Caco-2 (cell line): ENCODE measurements around the gene CHORDC1. TPM values are rescaled to one million over a fixed set of nuclear protein-coding genes. Genes with fewer than 3 reads are reported as not detected.
A peak's percentile ranks its signal among the peaks of the same experiment; 100 is the strongest.

Source experiments
- BruUV-seq: library from RNA; stranded (reverse); fragments of 400-500 nt; replicated peaks from 2 replicates; lab custom pipeline; 2021; lab: Mats Ljungman, UMichigan
- CTCF ChIA-PET: fragments of 300-600 bp; sonication (Branson Sonifier 250); formaldehyde crosslinking; loops from one replicate; lab custom pipeline; 2022; ENCODE audit warnings: antibody characterized with exemption; lab: Charles Lee
- POLR2A ChIA-PET: fragments of 300-600 bp; sonication (Branson Sonifier 250); formaldehyde crosslinking; loops from one replicate; lab custom pipeline; 2022; ENCODE audit warnings: antibody characterized with exemption; lab: Charles Lee
- DNase-seq, 2 experiments: peaks; one replicate each; pipeline versions ENCODE4 v3.0.0 to v3.0.0-alpha.2; 2020 to 2022
- H3K27me3 ChIP-seq: replicated peaks from 2 replicates; pipeline ENCODE4 v1.6.0; 2011; ENCODE audit warnings: low read length; ENCODE audit not compliant: control insufficient read depth, insufficient read depth
- H3K36me3 ChIP-seq: 2 replicates; pipeline ENCODE4 v1.5.1; 2011; ENCODE audit warnings: low read length; ENCODE audit not compliant: control insufficient read depth, insufficient read depth
- H3K4me1 ChIP-seq: fragments of 250-450 bp; sonication (Bioruptor Pico); 2 replicates; pipeline ENCODE4 v1.5.1; 2020; ENCODE audit warnings: mild to moderate bottlenecking
- H3K4me3 ChIP-seq: 2 replicates; pipeline ENCODE4 v1.5.1; 2011; ENCODE audit warnings: low read depth, mild to moderate bottlenecking, control low read depth, low read length
- H3K9me3 ChIP-seq: fragments of 250-450 bp; sonication (Bioruptor Pico); 2 replicates; pipeline ENCODE4 v1.5.1; 2020; ENCODE audit warnings: mild to moderate bottlenecking, moderate library complexity
- H3K27ac Mint-ChIP-seq: one replicate; pipeline ENCODE4 v1.8.0; 2022; ENCODE audit warnings: mixed read lengths; ENCODE audit not compliant: unreplicated experiment
- H3K27me3 Mint-ChIP-seq: one replicate; pipeline ENCODE4 v1.8.0; 2022; ENCODE audit warnings: mixed read lengths; ENCODE audit not compliant: insufficient read depth, unreplicated experiment
- H3K36me3 Mint-ChIP-seq: one replicate; pipeline ENCODE4 v1.8.0; 2022; ENCODE audit warnings: mild to moderate bottlenecking, mixed read lengths; ENCODE audit not compliant: insufficient read depth, unreplicated experiment
- H3K4me1 Mint-ChIP-seq: one replicate; pipeline ENCODE4 v1.8.0; 2022; ENCODE audit warnings: low read depth, mixed read lengths; ENCODE audit not compliant: unreplicated experiment
- H3K4me3 Mint-ChIP-seq: one replicate; pipeline ENCODE4 v1.8.0; 2022; ENCODE audit warnings: mild to moderate bottlenecking, moderate library complexity, mixed read lengths; ENCODE audit not compliant: unreplicated experiment
- H3K9me3 Mint-ChIP-seq: one replicate; pipeline ENCODE4 v1.8.0; 2022; ENCODE audit warnings: mixed read lengths; ENCODE audit not compliant: unreplicated experiment
- intact Hi-C: fragments of 100-400 bp; cut with micrococcal nuclease; formaldehyde crosslinking; loops from one replicate; pipeline ENCODE4 v1.10.0; 2022; ENCODE audit not compliant: unreplicated experiment
- total RNA-seq: library from RNA; stranded (reverse); gene quantifications from 2 replicates; pipeline ENCODE4 v1.2.3, GENCODE V29; 2022
- TF ChIP-seq, protein P1 (sequence below), 2 experiments: fragments of 200-600 bp in 1 of 2; IDR thresholded peaks; 1 replicate in 1 of 2; 2 replicates in 1 of 2; pipeline versions ENCODE4 v1.5.1 to v1.8.0; 2011 to 2022; ENCODE audit warnings: antibody characterized with exemption in 1 of 2, control low read depth in 1 of 2, inconsistent platforms in 1 of 2, low read depth in 1 of 2, low read length in 1 of 2, mild to moderate bottlenecking in 1 of 2, moderate library complexity in 1 of 2; ENCODE audit not compliant: insufficient read depth in 1 of 2, severe bottlenecking in 1 of 2, unreplicated experiment in 1 of 2

Gene CHORDC1
- total RNA-seq, 1 experiment from 2014 or later, result 194 TPM

DNA sequence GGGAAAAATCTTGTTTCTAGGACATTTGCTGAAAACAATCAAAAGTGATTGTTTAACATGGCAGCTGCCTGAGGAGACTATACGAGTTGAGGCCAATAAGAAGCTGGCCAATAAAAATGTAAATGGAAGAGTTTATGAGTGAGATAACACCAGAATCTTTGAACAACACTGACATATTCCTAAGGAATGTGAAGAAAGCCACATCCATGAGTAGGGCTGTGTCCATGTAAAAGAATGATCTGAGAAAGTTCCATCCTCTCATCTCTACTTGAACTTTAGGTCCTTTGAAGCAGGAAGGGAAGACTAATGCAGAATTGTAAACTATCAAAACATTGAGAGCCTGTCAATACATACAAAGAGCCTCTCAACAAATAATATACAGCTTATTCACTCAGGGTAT lies 6.9 kb upstream of the CHORDC1 start:
- H3K4me1 Mint-ChIP-seq, result peaks cover 31% of the 10 kb centered on the region
- CTCF ChIA-PET, result no interaction called here
- Histone ChIP-seq H3K36me3 (no peaks in the 10 kb centered on the region), H3K27me3 (no peaks in the 10 kb centered on the region), H3K9me3 (peaks cover 4% of the 10 kb centered on the region), H3K4me1 (peaks cover 38% of the 10 kb centered on the region), H3K4me3 (no peak overlapping the region)
- no peak overlapping the region for H3K27ac Mint-ChIP-seq
- intact Hi-C loops, result no loop called here
- peaks cover 28% of the 10 kb centered on the region for H3K9me3 Mint-ChIP-seq
- peaks cover 4% of the 10 kb centered on the region for H3K36me3 Mint-ChIP-seq
- H3K4me3 Mint-ChIP-seq, result no peak overlapping the region
- no peak for DNase-seq
- POLR2A ChIA-PET, result no interaction called here
- TF ChIP-seq, protein P1, sequence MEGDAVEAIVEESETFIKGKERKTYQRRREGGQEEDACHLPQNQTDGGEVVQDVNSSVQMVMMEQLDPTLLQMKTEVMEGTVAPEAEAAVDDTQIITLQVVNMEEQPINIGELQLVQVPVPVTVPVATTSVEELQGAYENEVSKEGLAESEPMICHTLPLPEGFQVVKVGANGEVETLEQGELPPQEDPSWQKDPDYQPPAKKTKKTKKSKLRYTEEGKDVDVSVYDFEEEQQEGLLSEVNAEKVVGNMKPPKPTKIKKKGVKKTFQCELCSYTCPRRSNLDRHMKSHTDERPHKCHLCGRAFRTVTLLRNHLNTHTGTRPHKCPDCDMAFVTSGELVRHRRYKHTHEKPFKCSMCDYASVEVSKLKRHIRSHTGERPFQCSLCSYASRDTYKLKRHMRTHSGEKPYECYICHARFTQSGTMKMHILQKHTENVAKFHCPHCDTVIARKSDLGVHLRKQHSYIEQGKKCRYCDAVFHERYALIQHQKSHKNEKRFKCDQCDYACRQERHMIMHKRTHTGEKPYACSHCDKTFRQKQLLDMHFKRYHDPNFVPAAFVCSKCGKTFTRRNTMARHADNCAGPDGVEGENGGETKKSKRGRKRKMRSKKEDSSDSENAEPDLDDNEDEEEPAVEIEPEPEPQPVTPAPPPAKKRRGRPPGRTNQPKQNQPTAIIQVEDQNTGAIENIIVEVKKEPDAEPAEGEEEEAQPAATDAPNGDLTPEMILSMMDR (IDR thresholded peaks at IDR 0.05; ENCODE audit: insufficient read depth in 1 of 2, low read depth in 1 of 2, low read length in 1 of 2, severe bottlenecking in 1 of 2, unreplicated experiment in 1 of 2), result no peak
- no TSS peak for BruUV-seq
- H3K27me3 Mint-ChIP-seq, result no peaks in the 10 kb centered on the region

DNA sequence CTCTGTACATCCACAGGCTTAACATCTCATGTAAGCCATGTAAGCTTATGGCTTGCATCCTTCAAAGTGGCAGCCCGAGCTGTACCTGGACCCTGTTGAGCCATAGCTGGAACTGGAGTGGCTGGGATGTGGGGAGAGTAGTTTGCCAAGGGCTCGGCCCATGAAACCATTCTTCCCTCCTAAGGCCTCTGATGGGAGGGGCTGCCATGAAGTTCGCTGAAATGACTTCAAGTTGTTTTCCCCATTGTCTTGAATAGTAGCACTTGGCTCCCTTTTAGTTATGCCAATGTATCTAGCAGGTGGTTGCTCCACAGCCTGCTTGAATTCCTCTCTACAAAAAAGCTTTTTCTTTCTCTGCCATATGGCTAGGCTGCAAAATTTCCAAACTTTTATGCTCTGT lies 5.2 kb upstream of the CHORDC1 start:
- DNase-seq, result no peak
- BruUV-seq, result no TSS peak
- H3K27me3 ChIP-seq, result no peaks in the 10 kb centered on the region
- no peak overlapping the region for H3K4me3 ChIP-seq
- peaks cover 28% of the 10 kb centered on the region for H3K9me3 Mint-ChIP-seq
- no peak overlapping the region for H3K27ac Mint-ChIP-seq
- peaks cover 8% of the 10 kb centered on the region for H3K36me3 Mint-ChIP-seq
- intact Hi-C loops, result no loop called here
- H3K9me3 ChIP-seq, result peaks cover 4% of the 10 kb centered on the region
- TF ChIP-seq, protein P1 (IDR thresholded peaks at IDR 0.05; ENCODE audit: insufficient read depth in 1 of 2, low read depth in 1 of 2, low read length in 1 of 2, severe bottlenecking in 1 of 2, unreplicated experiment in 1 of 2), result no peak
- no peak overlapping the region for H3K4me3 Mint-ChIP-seq
- H3K4me1 ChIP-seq, result peaks cover 34% of the 10 kb centered on the region
- no peaks in the 10 kb centered on the region for H3K36me3 ChIP-seq
- CTCF ChIA-PET, result no interaction called here
- H3K4me1 Mint-ChIP-seq, result peaks cover 23% of the 10 kb centered on the region
- no peaks in the 10 kb centered on the region for H3K27me3 Mint-ChIP-seq
- POLR2A ChIA-PET, result no interaction called here

DNA sequence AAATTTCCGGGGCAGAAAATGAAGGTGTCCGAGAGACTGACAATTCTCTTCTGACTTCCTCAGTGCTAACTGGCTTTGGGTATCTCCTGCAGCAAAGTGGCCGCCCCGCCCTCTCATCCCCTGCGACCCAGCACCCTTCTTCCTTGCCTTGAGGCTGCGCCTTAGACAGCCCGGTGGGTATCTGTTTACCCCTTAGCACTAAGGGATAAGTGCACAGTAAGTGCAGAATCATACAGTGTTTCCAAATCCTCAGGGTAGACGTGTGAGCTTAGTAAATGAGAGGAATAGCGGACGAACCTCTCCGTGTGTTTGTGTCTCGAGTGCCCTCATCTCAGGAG lies 368 bp upstream of the CHORDC1 start:
- TF ChIP-seq, protein P1 (IDR thresholded peaks at IDR 0.05; ENCODE audit: insufficient read depth in 1 of 2, low read depth in 1 of 2, low read length in 1 of 2, severe bottlenecking in 1 of 2, unreplicated experiment in 1 of 2), result no peak
- BruUV-seq, result TSS peak; percentile 66
- Histone ChIP-seq H3K36me3 (0 out of 2 replicates have a peak, but pooled peaks cover 5% of the 10 kb centered on the region), H3K4me3 (peak overlapping the region; percentile 79), H3K9me3 (no peaks in the 10 kb centered on the region), H3K27me3 (no peaks in the 10 kb centered on the region), H3K4me1 (peaks cover 38% of the 10 kb centered on the region)
- POLR2A ChIA-PET, result interaction anchor here (0.5 kb wide), 1 partner anchor 11 kb away, joined by 3 read pairs; no protein-coding TSS in a partner anchor
- Mint-ChIP-seq H3K36me3 (peaks cover 45% of the 10 kb centered on the region), H3K4me3 (peak overlapping the region; percentile 98), H3K9me3 (peaks cover under 1% of the 10 kb centered on the region), H3K27ac (peak overlapping the region; percentile 92), H3K4me1 (peaks cover 33% of the 10 kb centered on the region), H3K27me3 (no peaks in the 10 kb centered on the region)
- intact Hi-C loops, result loop anchor here (1.0 to 5.0 kb wide), 2 partner anchors 11 to 224 kb away; no protein-coding TSS in a partner anchor
- CTCF ChIA-PET, result no interaction called here
- no peak for DNase-seq
